OCI-LY7 (cell line): ENCODE data around the gene CIAO3. TPM values are rescaled to one million over a fixed set of nuclear protein-coding genes. Genes with fewer than 3 reads are reported as not detected.
A peak's percentile ranks its signal among the peaks of the same experiment; 100 is the strongest.

ENCODE experiments used
- BruUV-seq: library from RNA; stranded (reverse); fragments of 400-500 nt; replicated peaks from 2 replicates; lab custom pipeline; 2021; lab: Mats Ljungman, UMichigan
- CTCF ChIA-PET: fragments of 300-600 bp; sonication (Branson Sonifier 250); formaldehyde crosslinking; loops from one replicate; lab custom pipeline; 2022; ENCODE audit warnings: antibody characterized with exemption; ENCODE audit not compliant: unreplicated experiment; lab: Charles Lee
- POLR2A ChIA-PET: fragments of 300-600 bp; sonication (Branson Sonifier 250); formaldehyde crosslinking; loops from one replicate; lab custom pipeline; 2022; ENCODE audit warnings: antibody characterized with exemption; lab: Charles Lee
- DNase-seq: peaks from one replicate; pipeline ENCODE4 v3.0.0-alpha.2; 2015; ENCODE audit warnings: low spot score
- H2AFZ ChIP-seq: fragments of 200-600 bp; sonication (generic), shearing (Covaris generic); 2 replicates; pipeline ENCODE4 v1.6.1; 2014; ENCODE audit warnings: mild to moderate bottlenecking, antibody characterized with exemption, low read length, moderate library complexity
- H3K27ac ChIP-seq: fragments of 200-600 bp; sonication (generic); 2 replicates; pipeline ENCODE4 v1.5.1; 2014; ENCODE audit warnings: mixed run types, low read depth, mild to moderate bottlenecking, moderate library complexity, low read length, inconsistent platforms; ENCODE audit not compliant: poor library complexity, severe bottlenecking
- H3K36me3 ChIP-seq: fragments of 200-600 bp; sonication (generic); 2 replicates; pipeline ENCODE4 v1.6.1; 2014; ENCODE audit warnings: mild to moderate bottlenecking, antibody characterized with exemption, low read length, moderate library complexity, mixed read lengths; ENCODE audit not compliant: insufficient read depth
- H3K4me1 ChIP-seq: fragments of 200-600 bp; sonication (generic); 2 replicates; pipeline ENCODE4 v1.5.1; 2014; ENCODE audit warnings: mild to moderate bottlenecking, low read length; ENCODE audit not compliant: insufficient read depth, poor library complexity, severe bottlenecking
- H3K4me2 ChIP-seq: fragments of 200-600 bp; sonication (generic); 2 replicates; pipeline ENCODE4 v1.6.1; 2014; ENCODE audit warnings: mild to moderate bottlenecking, low read length
- H3K4me3 ChIP-seq: fragments of 200-600 bp; sonication (generic); 2 replicates; pipeline ENCODE4 v1.5.1; 2014; ENCODE audit warnings: mild to moderate bottlenecking, low read depth, low read length; ENCODE audit not compliant: poor library complexity, severe bottlenecking
- H3K79me2 ChIP-seq: fragments of 200-600 bp; sonication (generic); 2 replicates; pipeline ENCODE4 v1.6.1; 2016; ENCODE audit warnings: low read depth, mild to moderate bottlenecking, low read length, moderate library complexity, mixed read lengths; ENCODE audit not compliant: insufficient read depth
- H3K9me2 ChIP-seq: fragments of 200-600 bp; sonication (generic); 2 replicates; pipeline ENCODE4 v1.6.1; 2016; ENCODE audit warnings: mild to moderate bottlenecking, low read length, mixed read lengths; ENCODE audit not compliant: insufficient read depth
- H3K9me3 ChIP-seq: fragments of 200-600 bp; sonication (generic); 2 replicates; pipeline ENCODE4 v1.6.1; 2014; ENCODE audit warnings: mild to moderate bottlenecking, mixed run types, low read length, mixed read lengths
- H4K20me1 ChIP-seq: fragments of 200-600 bp; sonication (generic); 2 replicates; pipeline ENCODE4 v1.6.1; 2014; ENCODE audit warnings: mild to moderate bottlenecking, antibody characterized with exemption, low read length, moderate library complexity, mixed read lengths; ENCODE audit not compliant: insufficient read depth
- CTCF ChIP-seq: fragments of 200-600 bp; sonication (generic); conservative IDR thresholded peaks from 2 replicates; pipeline ENCODE4 v1.5.1; 2014; ENCODE audit warnings: mild to moderate bottlenecking, antibody characterized with exemption, low read length, moderate library complexity, mixed read lengths
- EZH2phosphoT487 ChIP-seq: fragments of 200-600 bp; sonication (generic); IDR thresholded peaks from 2 replicates; pipeline ENCODE4 v1.6.1; 2018; ENCODE audit warnings: low read depth, borderline replicate concordance, mild to moderate bottlenecking, mixed run types, antibody characterized with exemption, low read length, moderate library complexity, mixed read lengths
- intact Hi-C: fragments of 100-400 bp; cut with micrococcal nuclease; formaldehyde crosslinking; loops from one replicate; pipeline ENCODE4 v1.10.0; 2022; ENCODE audit not compliant: unreplicated experiment
- total RNA-seq, 2 experiments: library from RNA; depleted of rRNA in 1 of 2; stranded (reverse); fragments of >200 nt in 1 of 2; shearing (Covaris generic) in 1 of 2; gene quantifications; 2 replicates each; pipeline ENCODE4 v1.2.3, GENCODE V29; 2014 to 2022

The CIAO3 gene
- total RNA-seq, 2 experiments from 2014 or later = 156 to 169 TPM

- Histone ChIP-seq H3K4me2 (peak overlapping the region; percentile 60), H3K4me1 (peaks cover 20% of the 10 kb centered on the region), H3K36me3 (no peaks in the 10 kb centered on the region), H3K9me3 (no peaks in the 10 kb centered on the region), H3K27ac (no peak overlapping the region), H3K4me3 (peak overlapping the region; percentile 40), H3K9me2 (no peaks in the 10 kb centered on the region), H2AFZ (no peak overlapping the region), H3K79me2 (0 out of 2 replicates have a peak, but pooled peaks cover 6% of the 10 kb centered on the region), H4K20me1 (no peaks in the 10 kb centered on the region)
- DNase-seq = no peak
- POLR2A ChIA-PET = no interaction called here
- no TSS peak for BruUV-seq
- intact Hi-C loops = no loop called here
- TF ChIP-seq CTCF = no peak
- TF ChIP-seq EZH2phosphoT487 = peak; percentile 100
- CTCF ChIA-PET = no interaction called here
These were observed 46.5 kb downstream of the CIAO3 start for GRCh38 chr16:694187-694862.

GRCh38 chr16:693766-694165 lies 47.0 kb downstream of the CIAO3 start:
- H2AFZ ChIP-seq = no peak overlapping the region
- H3K36me3 ChIP-seq = no peaks in the 10 kb centered on the region
- DNase-seq = no peak
- H3K4me2 ChIP-seq = peak overlapping the region; percentile 60; the same call in 1 of the 2 replicates
- H3K4me1 ChIP-seq = peaks cover 25% of the 10 kb centered on the region
- no peaks in the 10 kb centered on the region for H3K9me3 ChIP-seq
- H4K20me1 ChIP-seq = no peaks in the 10 kb centered on the region
- H3K9me2 ChIP-seq = no peaks in the 10 kb centered on the region
- 0 out of 2 replicates have a peak, but pooled peaks cover 8% of the 10 kb centered on the region for H3K79me2 ChIP-seq
- POLR2A ChIA-PET = no interaction called here
- H3K27ac ChIP-seq = no peak overlapping the region
- intact Hi-C loops = no loop called here
- TF ChIP-seq CTCF (no peak), EZH2phosphoT487 (no peak)
- no TSS peak for BruUV-seq
- CTCF ChIA-PET = no interaction called here
- peak overlapping the region; percentile 40 for H3K4me3 ChIP-seq

- H3K27ac ChIP-seq = no peak overlapping the region
- H3K36me3 ChIP-seq = no peaks in the 10 kb centered on the region
- 0 out of 2 replicates have a peak, but pooled peaks cover 8% of the 10 kb centered on the region for H3K79me2 ChIP-seq
- H3K9me3 ChIP-seq = no peaks in the 10 kb centered on the region
- ChIA-PET POLR2A (no interaction called here), CTCF (no interaction called here)
- no peak for DNase-seq
- no peak overlapping the region for H2AFZ ChIP-seq
- intact Hi-C loops = no loop called here
- H3K4me1 ChIP-seq = peaks cover 27% of the 10 kb centered on the region
- TF ChIP-seq EZH2phosphoT487 (no peak; the same call in 1 of the 2 replicates), CTCF (no peak)
- BruUV-seq = no TSS peak
- no peaks in the 10 kb centered on the region for H3K9me2 ChIP-seq
- no peaks in the 10 kb centered on the region for H4K20me1 ChIP-seq
- no peak overlapping the region for H3K4me3 ChIP-seq
- H3K4me2 ChIP-seq = no peak overlapping the region
These were observed 47.4 kb downstream of the CIAO3 start for GRCh38 chr16:693364-693763.
